ENCODE results near the gene MBNL2.

- TF ChIP-seq CTCF (conservative IDR thresholded peaks at IDR 0.05; ENCODE audit: low read depth in 2 of 2) (no peak), POLR2AphosphoS5 (IDR thresholded peaks at IDR 0.05; ENCODE audit: low read depth) (no peak), ETS1 (IDR thresholded peaks at IDR 0.05) (no peak), EZH2phosphoT487 (IDR thresholded peaks at IDR 0.05; ENCODE audit: unreplicated experiment) (no peak), EZH2 (IDR thresholded peaks at IDR 0.05; ENCODE audit: low read depth, unreplicated experiment) (no peak), ZNF331 (CRISPR knock-in tag; IDR thresholded peaks at IDR 0.05; ENCODE audit: low read depth) (no peak)
These were observed 96.4 kb downstream of the MBNL2 start for GRCh38 chr13:97318532-97318931.
